T-helper 17 cell (primary cell): ENCODE results near the gene PLAAT2. TPM values are rescaled to one million over a fixed set of nuclear protein-coding genes. Genes with fewer than 3 reads are reported as not detected.

Experiments
- total RNA-seq, 4 donors: library from RNA in 2 of 4; stranded (reverse) in 2 of 4; gene quantifications; one replicate each; pipeline ENCODE4 v1.2.3 and lab custom pipeline; 2022 to 2026

The PLAAT2 gene
- total RNA-seq, 2 donors from 2014 or later: 0.63 TPM; not detected in 1

Other genes with a start within 250 kb of the PLAAT2 start
- gene SLC22A9, start 193.6 kb downstream of the PLAAT2 start, total RNA-seq: not detected
- gene PLAAT5, start 72.2 kb downstream of the PLAAT2 start, total RNA-seq: under 1 TPM in 1 of 2 donors, not detected in 1; 0.60 TPM
- gene LGALS12, start 57.3 kb downstream of the PLAAT2 start, total RNA-seq: 1 to 10 TPM in 1 of 2 donors, under 1 TPM in 1; 0.72 to 9.7 TPM
- gene PLAAT4, start 26.6 kb downstream of the PLAAT2 start, total RNA-seq: 100 to 1,000 TPM in 1 of 2 donors, 10 to 100 TPM in 1; 80.8 to 110 TPM
- gene PLAAT3, start 51.1 kb upstream of the PLAAT2 start, total RNA-seq: 1 to 10 TPM; 2.5 to 3.3 TPM
- gene ATL3, start 108.0 kb upstream of the PLAAT2 start, total RNA-seq: 10 to 100 TPM; 30.7 to 32.8 TPM
- gene RTN3, start 118.1 kb upstream of the PLAAT2 start, total RNA-seq: 10 to 100 TPM; 29.1 to 36.9 TPM
- 1 to 10 TPM; 1.1 to 1.9 TPM for gene ZFTA, start 205.4 kb upstream of the PLAAT2 start, total RNA-seq